ENCODE measurements around the gene PPIG.
"Not testable (repeated sequence)": the region's sequence is repeated elsewhere in the genome, so short reads cannot be mapped to it uniquely, and the experiment has no call there.

PPIG gene

DNA sequence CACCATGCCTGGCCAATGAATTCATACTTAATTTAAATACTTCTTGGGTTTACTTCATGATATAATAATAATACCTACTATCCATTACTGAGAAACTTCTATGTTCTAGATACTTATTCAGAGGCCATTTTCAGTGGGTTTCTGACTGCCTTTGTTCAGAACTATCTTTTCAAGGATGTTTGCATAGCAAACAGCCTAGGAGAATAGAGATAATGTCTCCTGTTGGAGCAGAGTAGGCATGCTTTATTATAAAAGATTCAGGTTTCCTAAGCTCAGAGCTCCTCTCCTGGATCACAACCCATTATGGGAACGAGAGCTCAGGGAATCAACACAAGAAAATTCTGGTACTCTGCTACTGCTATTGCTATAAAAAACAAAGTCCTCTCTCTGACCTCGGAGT lies 21.6 kb upstream of the PPIG start:
- no peaks in the 10 kb centered on the region for H3K27me3 ChIP-seq (replicated peaks)
- H3K36me3 ChIP-seq (replicated peaks): peaks cover 2% of the 10 kb centered on the region
- no peak for TF ChIP-seq CTCF (IDR thresholded peaks at IDR 0.05; ENCODE audit: low read depth, low read length, missing control alignments)
- H3K27ac ChIP-seq: no peak overlapping the region
- DNase-seq: no peak
- H3K4me3 ChIP-seq (ENCODE audit: low read depth, low read length): no peak overlapping the region
- in situ Hi-C loops (cut with HindIII; ENCODE audit: low pct_ligation_motif_present, low sequenced_read_pairs): no loop called here

- in situ Hi-C loops (cut with HindIII; ENCODE audit: low pct_ligation_motif_present, low sequenced_read_pairs): no loop called here
- no peak overlapping the region for H3K27ac ChIP-seq
- H3K4me3 ChIP-seq (ENCODE audit: low read depth, low read length): no peak overlapping the region
- no peak for DNase-seq
- TF ChIP-seq CTCF (IDR thresholded peaks at IDR 0.05; ENCODE audit: low read depth, low read length, missing control alignments): no peak
- no peaks in the 10 kb centered on the region for H3K27me3 ChIP-seq (replicated peaks)
- no peaks in the 10 kb centered on the region for H3K36me3 ChIP-seq (replicated peaks)
Observed at GRCh38 chr2:169565686-169566085, 18.5 kb upstream of the PPIG start.

DNA sequence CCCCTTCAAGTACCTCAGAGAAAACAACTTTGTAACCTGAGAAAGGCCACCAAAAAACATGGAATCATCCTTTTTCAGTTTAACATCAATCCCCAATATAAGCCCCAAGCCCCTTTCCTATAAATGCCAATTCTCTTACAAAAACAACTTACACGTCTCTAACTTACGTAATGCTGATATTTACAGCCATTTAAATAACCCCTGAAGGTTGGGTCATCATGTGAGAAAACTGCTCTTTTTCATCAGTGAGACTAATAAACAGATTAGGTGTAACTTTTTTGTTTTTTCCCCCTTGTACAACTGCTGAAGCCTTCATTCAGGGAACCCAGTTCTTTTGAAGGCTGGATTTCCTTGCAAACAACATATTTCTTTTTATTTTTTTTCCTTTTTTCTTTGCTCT lies 14.2 kb upstream of the PPIG start:
- TF ChIP-seq CTCF (IDR thresholded peaks at IDR 0.05; ENCODE audit: low read depth, low read length, missing control alignments): no peak
- in situ Hi-C loops (cut with HindIII; ENCODE audit: low pct_ligation_motif_present, low sequenced_read_pairs): no loop called here
- Histone ChIP-seq H3K4me3 (ENCODE audit: low read depth, low read length) (no peak overlapping the region), H3K36me3 (replicated peaks) (no peaks in the 10 kb centered on the region), H3K27ac (no peak overlapping the region), H3K27me3 (replicated peaks) (no peaks in the 10 kb centered on the region)
- DNase-seq: no peak

GRCh38 chr2:169570752-169571151 lies 13.4 kb upstream of the PPIG start:
- H3K27me3 ChIP-seq (replicated peaks); DNase-seq; H3K36me3 ChIP-seq (replicated peaks); in situ Hi-C loops (cut with HindIII; ENCODE audit: low pct_ligation_motif_present, low sequenced_read_pairs); H3K4me3 ChIP-seq (ENCODE audit: low read depth, low read length); H3K27ac ChIP-seq: not testable (repeated sequence)

GRCh38 chr2:169571571-169571970 lies 12.6 kb upstream of the PPIG start:
- DNase-seq: no peak
- Histone ChIP-seq H3K27ac (no peak overlapping the region), H3K27me3 (replicated peaks) (no peaks in the 10 kb centered on the region), H3K4me3 (ENCODE audit: low read depth, low read length) (no peak overlapping the region), H3K36me3 (replicated peaks) (no peaks in the 10 kb centered on the region)
- in situ Hi-C loops (cut with HindIII; ENCODE audit: low pct_ligation_motif_present, low sequenced_read_pairs): no loop called here
- TF ChIP-seq CTCF (IDR thresholded peaks at IDR 0.05; ENCODE audit: low read depth, low read length, missing control alignments): no peak

DNA sequence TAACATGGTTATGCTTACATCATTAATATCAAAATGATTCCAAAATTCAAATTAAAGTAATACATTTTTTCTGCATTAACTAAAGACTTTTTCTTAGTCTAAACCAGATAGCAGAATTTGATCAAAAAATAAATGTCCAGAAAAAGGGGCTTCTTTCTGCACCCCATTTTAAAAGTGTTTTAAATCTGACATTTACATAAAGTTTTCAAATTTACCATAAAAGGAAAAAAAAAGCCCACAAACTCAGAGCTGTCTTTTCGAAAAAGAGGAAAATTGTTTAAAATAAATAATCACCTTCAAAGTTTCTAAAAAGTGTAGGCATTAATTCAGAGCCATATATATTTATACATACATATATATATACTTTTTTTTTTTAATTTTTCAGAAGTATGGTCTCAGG lies 12.0 kb upstream of the PPIG start:
- in situ Hi-C loops (cut with HindIII; ENCODE audit: low pct_ligation_motif_present, low sequenced_read_pairs): no loop called here
- no peak for DNase-seq
- no peak overlapping the region for H3K4me3 ChIP-seq (ENCODE audit: low read depth, low read length)
- no peaks in the 10 kb centered on the region for H3K36me3 ChIP-seq (replicated peaks)
- H3K27me3 ChIP-seq (replicated peaks): no peaks in the 10 kb centered on the region
- H3K27ac ChIP-seq: no peak overlapping the region
- TF ChIP-seq CTCF (IDR thresholded peaks at IDR 0.05; ENCODE audit: low read depth, low read length, missing control alignments): no peak
